Ammon's horn (tissue), 1 donor: ENCODE results near the gene PLCD4.

ENCODE experiments used
- DNase-seq: peaks from one replicate; pipeline ENCODE4 v3.0.0-alpha.2; 2016; ENCODE audit warnings: low spot score

The PLCD4 gene

GRCh38 chr2:218621007-218621406, 13.3 kb downstream of the PLCD4 start:
- DNase-seq: no peak

- no peak for DNase-seq
These were observed 15.1 kb downstream of the PLCD4 start for GRCh38 chr2:218622606-218623365.

- no peak for DNase-seq
These were observed 15.6 kb downstream of the PLCD4 start for GRCh38 chr2:218623366-218623705.

GRCh38 chr2:218626369-218626768, 18.7 kb downstream of the PLCD4 start:
- no peak for DNase-seq

GRCh38 chr2:218627939-218628338, 20.2 kb downstream of the PLCD4 start:
- no peak for DNase-seq

- DNase-seq: no peak
These were observed 24.1 kb downstream of the PLCD4 start for GRCh38 chr2:218631837-218632236.

- no peak for DNase-seq
These were observed 28.0 kb downstream of the PLCD4 start for GRCh38 chr2:218635719-218636118.

GRCh38 chr2:218638372-218638771, 30.7 kb downstream of the PLCD4 start:
- no peak for DNase-seq

GRCh38 chr2:218642121-218642656, 34.5 kb downstream of the PLCD4 start:
- DNase-seq: no peak

- no peak for DNase-seq
These were observed 35.1 kb downstream of the PLCD4 start for GRCh38 chr2:218642786-218643185.

- no peak for DNase-seq
These were observed 36.1 kb downstream of the PLCD4 start for GRCh38 chr2:218643751-218644310.

GRCh38 chr2:218644721-218645120, 37.0 kb downstream of the PLCD4 start:
- no peak for DNase-seq

GRCh38 chr2:218645126-218645525, 37.4 kb downstream of the PLCD4 start:
- no peak for DNase-seq

GRCh38 chr2:218648088-218648786, 40.5 kb downstream of the PLCD4 start:
- peak; percentile 74 for DNase-seq

- DNase-seq: no peak
These were observed 41.0 kb downstream of the PLCD4 start for GRCh38 chr2:218648787-218649100.

GRCh38 chr2:218655751-218656150, 48.1 kb downstream of the PLCD4 start:
- DNase-seq: no peak

GRCh38 chr2:218658671-218659257, 51.1 kb downstream of the PLCD4 start:
- peak; percentile 23 for DNase-seq

- peak; percentile 95 for DNase-seq
These were observed 51.7 kb downstream of the PLCD4 start, which contains the start of the genes BCS1L and ZNF142 for GRCh38 chr2:218659258-218659987. Gene BCS1L (plus strand): TSS chr2:218659683. CDS start chr2:218660988, 1,305 bp downstream. Gene ZNF142 (minus strand): TSS chr2:218659623. CDS start chr2:218656429, 3,194 bp downstream.

GRCh38 chr2:218659988-218660358, 52.3 kb downstream of the PLCD4 start:
- no peak for DNase-seq

- DNase-seq: no peak
These were observed 54.7 kb downstream of the PLCD4 start for GRCh38 chr2:218662377-218662776.

GRCh38 chr2:218662827-218663226, 55.1 kb downstream of the PLCD4 start:
- DNase-seq: no peak

- no peak for DNase-seq
These were observed 56.2 kb downstream of the PLCD4 start for GRCh38 chr2:218663901-218664300.
